HepG2 (cell line): Measurements from ENCODE around the gene PTH1R. TPM values are rescaled to one million over a fixed set of nuclear protein-coding genes. Genes with fewer than 3 reads are reported as not detected.

Source experiments
- ELF3 ChIP-seq: IDR thresholded peaks from 2 replicates; pipeline ENCODE4 v1.6.1; 2016; ENCODE audit warnings: missing genetic modification reagents, missing compliant biosample characterization
- PRPF4 ChIP-seq: fragments of 200-400 bp; formaldehyde crosslinking; IDR thresholded peaks from 2 replicates; pipeline ENCODE4 v1.6.1; 2016; ENCODE audit warnings: low read length, low read depth; ENCODE audit not compliant: poor library complexity, severe bottlenecking
- TBX2 ChIP-seq: sonication (generic); formaldehyde crosslinking; IDR thresholded peaks from 2 replicates; pipeline ENCODE4 v1.5.0; 2020; ENCODE audit warnings: missing genetic modification reagents, mild to moderate bottlenecking, borderline replicate concordance
- ZNF788 ChIP-seq: sonication (generic); formaldehyde crosslinking; IDR thresholded peaks from 2 replicates; pipeline ENCODE4 v1.5.0; 2020; ENCODE audit warnings: mild to moderate bottlenecking, missing genetic modification reagents, borderline replicate concordance
- polyA plus RNA-seq, 8 experiments: library from polyadenylated mRNA; depleted of rRNA in 3 of 8; stranded (reverse) in 7 of 8; unstranded in 1 of 8; fragments of >200 nt; fragmentation: Illumina TruSeq in 4 of 8; extraction: Trizol in 4 of 8; gene quantifications; 2 replicates each; pipeline versions ENCODE4 v1.2.1 to v1.2.3, GENCODE V29; 2011 to 2016; ENCODE audit warnings: low read depth in 4 of 8, missing spikeins in 1 of 8, mixed read lengths in 1 of 8; ENCODE audit not compliant: insufficient read depth in 1 of 8
- total RNA-seq, 5 experiments: library from RNA; depleted of rRNA; stranded (reverse); fragments of >200 nt; fragmentation: Illumina TruSeq; extraction: Trizol; gene quantifications; 2 replicates each; pipeline ENCODE4 v1.2.3, GENCODE V29; 2016; ENCODE audit warnings: low read depth in 1 of 5
- TF ChIP-seq, protein P1 (sequence below): sonication (generic); formaldehyde crosslinking; IDR thresholded peaks from 2 replicates; pipeline ENCODE4 v1.4.0; 2020; ENCODE audit warnings: mild to moderate bottlenecking, missing genetic modification reagents
- TF ChIP-seq, protein P2 (sequence below): IDR thresholded peaks from 2 replicates; pipeline ENCODE4 v1.4.0; 2020; ENCODE audit warnings: mild to moderate bottlenecking, missing genetic modification reagents
- TF ChIP-seq, protein P3 (sequence below): sonication (generic); formaldehyde crosslinking; IDR thresholded peaks from 2 replicates; pipeline ENCODE4 v1.4.0; 2020; ENCODE audit warnings: missing genetic modification reagents
- TF ChIP-seq, protein P4 (sequence below): sonication (generic); formaldehyde crosslinking; IDR thresholded peaks from 2 replicates; pipeline ENCODE4 v1.5.1; 2020; ENCODE audit warnings: missing genetic modification reagents, mild to moderate bottlenecking, borderline replicate concordance

Gene PTH1R
- total and polyA plus RNA-seq, 2 of the 13 experiments (the other 11 are each of a cell fraction or from before 2014, with no cell fraction given) = not detected

DNA sequence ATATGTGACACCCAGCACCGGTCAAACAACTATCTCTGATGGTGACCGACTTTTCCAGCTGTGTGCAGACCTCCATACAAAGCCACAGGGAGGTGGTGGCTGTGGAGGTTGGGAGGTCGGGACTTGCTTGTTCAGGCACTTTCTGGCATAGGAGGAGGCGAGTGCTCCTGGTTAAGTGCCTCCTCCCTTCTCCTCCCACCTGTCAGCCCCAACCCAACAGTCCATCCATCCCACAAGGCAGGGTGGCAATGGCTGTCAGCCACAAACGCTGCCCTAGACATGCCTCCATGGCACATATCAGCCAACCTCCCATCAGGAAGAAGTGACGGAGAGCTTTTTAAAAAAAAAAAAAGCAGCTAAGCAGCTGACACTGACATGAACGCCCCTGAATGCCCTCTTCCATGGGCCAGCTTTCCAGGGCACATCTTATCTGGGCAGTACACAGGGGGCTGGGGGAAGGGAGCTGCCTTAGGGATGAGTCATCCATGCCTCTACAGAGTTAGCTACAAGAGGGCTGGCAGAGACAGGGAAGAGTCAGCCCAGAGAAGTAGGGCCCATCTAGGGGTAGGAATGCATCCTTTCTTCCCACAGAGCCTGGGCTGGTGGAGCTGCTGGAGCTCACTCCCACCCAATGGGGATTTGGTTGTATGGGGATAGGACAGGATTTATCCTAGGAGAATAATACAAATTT is 57.8 kb downstream of the PTH1R start (continued):
- TF ChIP-seq PRPF4 = peak; percentile 41
- peak; percentile 47; the same call in 1 of the 2 replicates for TF ChIP-seq TBX2 (CRISPR knock-in tag)
- TF ChIP-seq, protein P1, sequence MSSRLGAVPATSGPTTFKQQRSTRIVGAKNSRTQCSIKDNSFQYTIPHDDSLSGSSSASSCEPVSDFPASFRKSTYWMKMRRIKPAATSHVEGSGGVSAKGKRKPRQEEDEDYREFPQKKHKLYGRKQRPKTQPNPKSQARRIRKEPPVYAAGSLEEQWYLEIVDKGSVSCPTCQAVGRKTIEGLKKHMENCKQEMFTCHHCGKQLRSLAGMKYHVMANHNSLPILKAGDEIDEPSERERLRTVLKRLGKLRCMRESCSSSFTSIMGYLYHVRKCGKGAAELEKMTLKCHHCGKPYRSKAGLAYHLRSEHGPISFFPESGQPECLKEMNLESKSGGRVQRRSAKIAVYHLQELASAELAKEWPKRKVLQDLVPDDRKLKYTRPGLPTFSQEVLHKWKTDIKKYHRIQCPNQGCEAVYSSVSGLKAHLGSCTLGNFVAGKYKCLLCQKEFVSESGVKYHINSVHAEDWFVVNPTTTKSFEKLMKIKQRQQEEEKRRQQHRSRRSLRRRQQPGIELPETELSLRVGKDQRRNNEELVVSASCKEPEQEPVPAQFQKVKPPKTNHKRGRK (CRISPR knock-in tag) = no peak
- TF ChIP-seq ZNF788 = peak; percentile 55; the same call in 1 of the 2 replicates
- TF ChIP-seq, protein P2, sequence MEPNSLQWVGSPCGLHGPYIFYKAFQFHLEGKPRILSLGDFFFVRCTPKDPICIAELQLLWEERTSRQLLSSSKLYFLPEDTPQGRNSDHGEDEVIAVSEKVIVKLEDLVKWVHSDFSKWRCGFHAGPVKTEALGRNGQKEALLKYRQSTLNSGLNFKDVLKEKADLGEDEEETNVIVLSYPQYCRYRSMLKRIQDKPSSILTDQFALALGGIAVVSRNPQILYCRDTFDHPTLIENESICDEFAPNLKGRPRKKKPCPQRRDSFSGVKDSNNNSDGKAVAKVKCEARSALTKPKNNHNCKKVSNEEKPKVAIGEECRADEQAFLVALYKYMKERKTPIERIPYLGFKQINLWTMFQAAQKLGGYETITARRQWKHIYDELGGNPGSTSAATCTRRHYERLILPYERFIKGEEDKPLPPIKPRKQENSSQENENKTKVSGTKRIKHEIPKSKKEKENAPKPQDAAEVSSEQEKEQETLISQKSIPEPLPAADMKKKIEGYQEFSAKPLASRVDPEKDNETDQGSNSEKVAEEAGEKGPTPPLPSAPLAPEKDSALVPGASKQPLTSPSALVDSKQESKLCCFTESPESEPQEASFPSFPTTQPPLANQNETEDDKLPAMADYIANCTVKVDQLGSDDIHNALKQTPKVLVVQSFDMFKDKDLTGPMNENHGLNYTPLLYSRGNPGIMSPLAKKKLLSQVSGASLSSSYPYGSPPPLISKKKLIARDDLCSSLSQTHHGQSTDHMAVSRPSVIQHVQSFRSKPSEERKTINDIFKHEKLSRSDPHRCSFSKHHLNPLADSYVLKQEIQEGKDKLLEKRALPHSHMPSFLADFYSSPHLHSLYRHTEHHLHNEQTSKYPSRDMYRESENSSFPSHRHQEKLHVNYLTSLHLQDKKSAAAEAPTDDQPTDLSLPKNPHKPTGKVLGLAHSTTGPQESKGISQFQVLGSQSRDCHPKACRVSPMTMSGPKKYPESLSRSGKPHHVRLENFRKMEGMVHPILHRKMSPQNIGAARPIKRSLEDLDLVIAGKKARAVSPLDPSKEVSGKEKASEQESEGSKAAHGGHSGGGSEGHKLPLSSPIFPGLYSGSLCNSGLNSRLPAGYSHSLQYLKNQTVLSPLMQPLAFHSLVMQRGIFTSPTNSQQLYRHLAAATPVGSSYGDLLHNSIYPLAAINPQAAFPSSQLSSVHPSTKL (CRISPR knock-in tag) = peak; percentile 50; the same call in 1 of the 2 replicates
- TF ChIP-seq ELF3 (CRISPR knock-in tag) = peak; percentile 40; the same call in 1 of the 2 replicates
- TF ChIP-seq, protein P3, sequence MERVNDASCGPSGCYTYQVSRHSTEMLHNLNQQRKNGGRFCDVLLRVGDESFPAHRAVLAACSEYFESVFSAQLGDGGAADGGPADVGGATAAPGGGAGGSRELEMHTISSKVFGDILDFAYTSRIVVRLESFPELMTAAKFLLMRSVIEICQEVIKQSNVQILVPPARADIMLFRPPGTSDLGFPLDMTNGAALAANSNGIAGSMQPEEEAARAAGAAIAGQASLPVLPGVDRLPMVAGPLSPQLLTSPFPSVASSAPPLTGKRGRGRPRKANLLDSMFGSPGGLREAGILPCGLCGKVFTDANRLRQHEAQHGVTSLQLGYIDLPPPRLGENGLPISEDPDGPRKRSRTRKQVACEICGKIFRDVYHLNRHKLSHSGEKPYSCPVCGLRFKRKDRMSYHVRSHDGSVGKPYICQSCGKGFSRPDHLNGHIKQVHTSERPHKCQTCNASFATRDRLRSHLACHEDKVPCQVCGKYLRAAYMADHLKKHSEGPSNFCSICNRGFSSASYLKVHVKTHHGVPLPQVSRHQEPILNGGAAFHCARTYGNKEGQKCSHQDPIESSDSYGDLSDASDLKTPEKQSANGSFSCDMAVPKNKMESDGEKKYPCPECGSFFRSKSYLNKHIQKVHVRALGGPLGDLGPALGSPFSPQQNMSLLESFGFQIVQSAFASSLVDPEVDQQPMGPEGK (CRISPR knock-in tag) = no peak; the same call in 1 of the 2 replicates
- TF ChIP-seq, protein P4, sequence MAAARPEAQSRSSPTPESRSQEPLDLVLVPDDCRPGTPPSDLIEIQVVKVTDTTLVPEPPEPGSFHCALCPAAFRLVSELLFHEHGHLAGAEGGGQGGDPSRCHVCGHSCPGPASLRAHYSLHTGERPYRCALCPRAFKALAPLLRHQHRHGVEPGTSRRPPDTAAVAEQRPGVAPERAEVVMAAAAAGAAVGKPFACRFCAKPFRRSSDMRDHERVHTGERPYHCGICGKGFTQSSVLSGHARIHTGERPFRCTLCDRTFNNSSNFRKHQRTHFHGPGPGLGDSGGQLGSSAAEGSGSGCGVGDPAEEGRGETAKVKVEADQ (CRISPR knock-in tag) = no peak
